ENCODE measurements around the gene KCNK5.

KCNK5 gene

DNA sequence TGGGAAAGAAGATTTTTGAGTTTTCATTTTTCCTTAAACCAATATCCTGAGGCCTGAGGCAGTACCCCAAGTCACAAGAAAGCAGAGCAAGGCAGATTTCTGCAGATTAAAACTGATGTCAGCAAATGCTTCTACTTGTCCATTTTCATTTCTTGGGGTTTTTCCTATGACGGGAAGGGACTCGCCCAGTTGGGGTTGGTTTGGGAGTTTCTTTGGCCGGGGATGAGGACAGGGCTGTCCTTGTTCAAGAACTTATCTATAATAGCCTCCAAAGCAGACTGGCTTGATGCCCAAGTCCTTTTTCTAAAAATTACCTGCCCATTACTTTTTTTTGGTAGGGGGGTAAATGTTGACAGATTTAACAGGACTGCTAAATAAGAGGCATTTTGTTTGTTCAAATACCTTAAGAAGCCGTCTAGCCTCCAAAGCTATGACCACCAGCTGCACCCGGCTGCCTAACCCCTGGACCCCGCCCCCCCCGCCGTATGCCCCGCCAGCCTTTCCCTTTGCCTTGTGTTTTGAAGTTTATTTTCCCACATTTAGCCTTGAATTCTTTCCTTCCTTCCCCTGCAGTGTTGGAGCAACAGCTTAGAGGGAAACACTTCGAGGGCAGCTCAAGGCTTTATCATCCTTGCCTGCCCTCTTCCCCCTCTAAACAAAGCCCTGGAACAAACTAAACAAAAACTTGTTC is 2.5 kb downstream of the KCNK5 start:
- H3K27me3 ChIP-seq (ENCODE audit: control insufficient read depth, insufficient read depth, low read length, poor library complexity, severe bottlenecking) = peaks cover 19% of the 10 kb centered on the region
- H3K27ac ChIP-seq (ENCODE audit: insufficient read depth, low read depth, low read length, poor library complexity, severe bottlenecking) = no peak overlapping the region
- no peaks in the 10 kb centered on the region for H3K36me3 ChIP-seq (ENCODE audit: control insufficient read depth, insufficient read depth, low read length)
- no peak overlapping the region for H3K4me3 ChIP-seq (ENCODE audit: insufficient read depth, low read depth, low read length)
- H3K9me3 ChIP-seq (ENCODE audit: control insufficient read depth, low read length) = no peaks in the 10 kb centered on the region
- WGBS, 2 experiments = 74 to 78% methylated on average over 9 to 10 of the region's 10 CpGs
- peaks cover 25% of the 10 kb centered on the region for H3K4me1 ChIP-seq (ENCODE audit: control insufficient read depth, insufficient read depth, low read length)

- Histone ChIP-seq H3K27me3 (ENCODE audit: control insufficient read depth, insufficient read depth, low read length, poor library complexity, severe bottlenecking) (peaks cover 19% of the 10 kb centered on the region), H3K4me1 (ENCODE audit: control insufficient read depth, insufficient read depth, low read length) (peaks cover 20% of the 10 kb centered on the region), H3K4me3 (ENCODE audit: insufficient read depth, low read depth, low read length) (no peak overlapping the region), H3K36me3 (ENCODE audit: control insufficient read depth, insufficient read depth, low read length) (no peaks in the 10 kb centered on the region), H3K9me3 (ENCODE audit: control insufficient read depth, low read length) (no peaks in the 10 kb centered on the region), H3K27ac (ENCODE audit: insufficient read depth, low read depth, low read length, poor library complexity, severe bottlenecking) (no peak overlapping the region)
- 75 to 81% methylated on average over 6 of the region's 6 CpGs for WGBS, 2 experiments
These were observed 3.3 kb downstream of the KCNK5 start for GRCh38 chr6:39225946-39226437.

GRCh38 chr6:39225543-39225942 is 3.7 kb downstream of the KCNK5 start:
- Histone ChIP-seq H3K4me3 (ENCODE audit: insufficient read depth, low read depth, low read length) (no peak overlapping the region), H3K9me3 (ENCODE audit: control insufficient read depth, low read length) (no peaks in the 10 kb centered on the region), H3K27me3 (ENCODE audit: control insufficient read depth, insufficient read depth, low read length, poor library complexity, severe bottlenecking) (peaks cover 19% of the 10 kb centered on the region), H3K27ac (ENCODE audit: insufficient read depth, low read depth, low read length, poor library complexity, severe bottlenecking) (no peak overlapping the region), H3K36me3 (ENCODE audit: control insufficient read depth, insufficient read depth, low read length) (no peaks in the 10 kb centered on the region), H3K4me1 (ENCODE audit: control insufficient read depth, insufficient read depth, low read length) (peaks cover 17% of the 10 kb centered on the region)
- WGBS, 2 experiments = 58 to 61% methylated on average over 4 of the region's 4 CpGs

DNA sequence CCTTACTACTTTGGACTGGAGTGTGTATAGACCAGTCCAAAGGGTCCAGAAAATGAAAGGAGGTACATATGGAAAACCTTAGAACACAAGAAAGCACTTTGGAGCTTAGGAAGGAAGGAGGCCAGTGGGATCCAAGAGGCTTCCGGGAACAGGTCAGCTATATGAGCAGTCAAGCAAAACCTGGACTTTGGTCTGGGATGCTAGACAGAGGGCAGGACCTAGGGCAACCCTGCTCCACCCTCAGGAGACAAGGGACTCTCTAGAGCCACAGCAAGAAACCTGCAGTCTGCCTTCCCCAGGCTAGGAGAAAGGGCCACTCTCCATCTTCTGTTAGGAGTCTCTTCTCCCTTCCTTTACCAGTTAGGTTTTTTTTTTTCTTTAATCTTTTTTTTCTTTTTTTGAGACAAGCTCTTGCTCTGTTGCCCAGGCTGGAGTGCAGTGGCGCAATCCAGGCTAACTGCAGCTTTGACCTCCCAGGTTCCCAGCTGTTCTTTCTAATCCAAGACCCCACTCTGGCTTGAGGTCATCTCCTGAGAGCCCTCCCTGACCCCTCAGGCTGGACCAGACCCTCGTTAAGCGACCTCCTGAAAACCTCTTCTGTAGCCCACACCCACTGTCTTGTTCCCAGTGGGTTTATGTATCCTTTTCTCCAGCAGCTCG is 4.6 kb downstream of the KCNK5 start:
- Histone ChIP-seq H3K36me3 (ENCODE audit: control insufficient read depth, insufficient read depth, low read length) (no peaks in the 10 kb centered on the region), H3K27me3 (ENCODE audit: control insufficient read depth, insufficient read depth, low read length, poor library complexity, severe bottlenecking) (peaks cover 19% of the 10 kb centered on the region), H3K4me1 (ENCODE audit: control insufficient read depth, insufficient read depth, low read length) (peaks cover 17% of the 10 kb centered on the region), H3K4me3 (ENCODE audit: insufficient read depth, low read depth, low read length) (no peak overlapping the region), H3K9me3 (ENCODE audit: control insufficient read depth, low read length) (no peaks in the 10 kb centered on the region), H3K27ac (ENCODE audit: insufficient read depth, low read depth, low read length, poor library complexity, severe bottlenecking) (no peak overlapping the region)
- WGBS, 2 experiments = 88 to 91% methylated on average over 5 of the region's 5 CpGs

DNA sequence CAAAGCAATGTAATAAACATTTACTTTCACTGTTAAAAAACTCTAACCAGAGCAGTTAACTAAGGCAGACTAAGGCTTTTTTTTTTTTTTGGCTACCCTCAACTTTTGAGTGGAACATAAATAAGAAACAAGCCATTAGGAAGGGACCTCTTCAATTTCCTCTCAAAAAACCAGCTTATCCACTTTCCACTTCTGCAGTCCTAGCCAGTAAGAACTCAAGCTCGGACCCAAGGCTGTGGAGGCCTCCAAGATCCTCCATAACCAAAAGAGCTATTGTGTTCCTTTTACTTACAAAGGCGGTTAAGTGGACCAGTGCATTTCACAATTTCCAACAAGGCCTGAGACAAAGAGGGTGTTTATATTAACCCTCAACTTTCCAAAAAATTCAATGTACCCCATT is 5.3 kb downstream of the KCNK5 start:
- Histone ChIP-seq H3K9me3 (ENCODE audit: control insufficient read depth, low read length) (no peaks in the 10 kb centered on the region), H3K4me1 (ENCODE audit: control insufficient read depth, insufficient read depth, low read length) (peaks cover 17% of the 10 kb centered on the region), H3K4me3 (ENCODE audit: insufficient read depth, low read depth, low read length) (no peak overlapping the region), H3K27me3 (ENCODE audit: control insufficient read depth, insufficient read depth, low read length, poor library complexity, severe bottlenecking) (peaks cover 19% of the 10 kb centered on the region), H3K27ac (ENCODE audit: insufficient read depth, low read depth, low read length, poor library complexity, severe bottlenecking) (no peak overlapping the region), H3K36me3 (ENCODE audit: control insufficient read depth, insufficient read depth, low read length) (no peaks in the 10 kb centered on the region)
- WGBS, 2 experiments = 81 to 84% methylated on average over 2 of the region's 2 CpGs

DNA sequence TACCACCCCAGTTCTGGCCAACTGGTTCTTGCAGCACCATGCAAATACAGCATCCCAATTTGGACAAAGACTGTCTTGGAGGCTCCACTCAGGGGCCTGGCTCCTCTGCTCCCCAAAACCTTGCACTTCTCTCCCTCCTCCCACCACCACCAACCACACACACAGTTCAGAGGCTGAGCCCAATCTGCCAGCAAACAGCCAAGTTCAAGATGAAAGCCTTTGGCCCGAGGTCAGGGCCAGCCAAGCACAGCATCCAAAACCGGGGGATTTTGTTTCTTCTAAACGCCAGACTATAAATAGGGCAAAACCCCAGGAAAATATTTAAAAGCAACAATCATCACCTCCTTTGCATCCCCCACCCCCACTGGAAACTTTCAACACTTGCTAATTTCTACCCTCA is 5.7 kb downstream of the KCNK5 start:
- 88 to 90% methylated on average over 3 of the region's 3 CpGs for whole genome bisulfite sequencing, 2 experiments
- H3K4me3 ChIP-seq (ENCODE audit: insufficient read depth, low read depth, low read length) = no peak overlapping the region
- H3K9me3 ChIP-seq (ENCODE audit: control insufficient read depth, low read length) = no peaks in the 10 kb centered on the region
- H3K36me3 ChIP-seq (ENCODE audit: control insufficient read depth, insufficient read depth, low read length) = no peaks in the 10 kb centered on the region
- H3K27me3 ChIP-seq (ENCODE audit: control insufficient read depth, insufficient read depth, low read length, poor library complexity, severe bottlenecking) = peaks cover 14% of the 10 kb centered on the region
- peaks cover 17% of the 10 kb centered on the region for H3K4me1 ChIP-seq (ENCODE audit: control insufficient read depth, insufficient read depth, low read length)
- no peak overlapping the region for H3K27ac ChIP-seq (ENCODE audit: insufficient read depth, low read depth, low read length, poor library complexity, severe bottlenecking)

- H3K36me3 ChIP-seq (ENCODE audit: control insufficient read depth, insufficient read depth, low read length) = no peaks in the 10 kb centered on the region
- no peak overlapping the region for H3K4me3 ChIP-seq (ENCODE audit: insufficient read depth, low read depth, low read length)
- no peak overlapping the region for H3K27ac ChIP-seq (ENCODE audit: insufficient read depth, low read depth, low read length, poor library complexity, severe bottlenecking)
- 94 to 95% methylated on average over 5 of the region's 5 CpGs for WGBS, 2 experiments
- H3K4me1 ChIP-seq (ENCODE audit: control insufficient read depth, insufficient read depth, low read length) = peaks cover 17% of the 10 kb centered on the region
- H3K9me3 ChIP-seq (ENCODE audit: control insufficient read depth, low read length) = no peaks in the 10 kb centered on the region
- peaks cover 9% of the 10 kb centered on the region for H3K27me3 ChIP-seq (ENCODE audit: control insufficient read depth, insufficient read depth, low read length, poor library complexity, severe bottlenecking)
These were observed 6.2 kb downstream of the KCNK5 start for GRCh38 chr6:39223061-39223460.

- 92 to 95% methylated on average over 7 of the region's 7 CpGs for WGBS, 2 experiments
- Histone ChIP-seq H3K4me1 (ENCODE audit: control insufficient read depth, insufficient read depth, low read length) (peaks cover 22% of the 10 kb centered on the region), H3K4me3 (ENCODE audit: insufficient read depth, low read depth, low read length) (no peak overlapping the region), H3K27me3 (ENCODE audit: control insufficient read depth, insufficient read depth, low read length, poor library complexity, severe bottlenecking) (no peaks in the 10 kb centered on the region), H3K9me3 (ENCODE audit: control insufficient read depth, low read length) (no peaks in the 10 kb centered on the region), H3K27ac (ENCODE audit: insufficient read depth, low read depth, low read length, poor library complexity, severe bottlenecking) (no peak overlapping the region), H3K36me3 (ENCODE audit: control insufficient read depth, insufficient read depth, low read length) (no peaks in the 10 kb centered on the region)
These were observed 7.3 kb downstream of the KCNK5 start for GRCh38 chr6:39221779-39222641.

GRCh38 chr6:39221115-39221514 is 8.2 kb downstream of the KCNK5 start:
- Histone ChIP-seq H3K27ac (ENCODE audit: insufficient read depth, low read depth, low read length, poor library complexity, severe bottlenecking) (no peak overlapping the region), H3K27me3 (ENCODE audit: control insufficient read depth, insufficient read depth, low read length, poor library complexity, severe bottlenecking) (no peaks in the 10 kb centered on the region), H3K9me3 (ENCODE audit: control insufficient read depth, low read length) (no peaks in the 10 kb centered on the region), H3K4me1 (ENCODE audit: control insufficient read depth, insufficient read depth, low read length) (peaks cover 19% of the 10 kb centered on the region), H3K36me3 (ENCODE audit: control insufficient read depth, insufficient read depth, low read length) (no peaks in the 10 kb centered on the region), H3K4me3 (ENCODE audit: insufficient read depth, low read depth, low read length) (no peak overlapping the region)
- 91 to 97% methylated on average over 3 of the region's 3 CpGs for WGBS, 2 experiments

Data from ectodermal cell (in vitro differentiated cells).